ENCODE data around the gene F3.

DNA sequence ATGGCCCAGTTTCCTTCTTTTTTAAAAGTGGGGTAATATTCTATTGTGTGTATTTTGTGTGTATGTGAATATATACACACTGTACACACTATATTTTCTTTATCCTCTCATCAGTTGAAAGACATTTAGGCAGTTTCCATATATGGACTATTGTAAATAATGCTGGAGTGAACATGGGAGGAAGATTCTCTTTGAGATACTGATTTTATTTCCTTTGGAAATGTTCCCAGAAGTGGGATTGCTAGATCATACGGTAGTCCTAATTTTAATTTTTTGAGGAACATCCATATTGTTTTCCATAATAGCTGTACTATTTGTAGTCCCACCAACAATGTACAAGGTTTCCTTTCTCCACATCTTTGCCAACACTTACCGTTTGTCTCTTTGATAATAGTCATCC is 51.0 kb downstream of the F3 start:
- TF ChIP-seq POLR2A (IDR thresholded peaks at IDR 0.05; ENCODE audit: low read length) (no peak), GATA1 (IDR thresholded peaks at IDR 0.05; ENCODE audit: low read depth, low read length) (no peak)
